Measurements from ENCODE around the gene MAST4. TPM values are rescaled to one million over a fixed set of nuclear protein-coding genes. Genes with fewer than 3 reads are reported as not detected.

The MAST4 gene
- total RNA-seq, 1 donor from 2014 or later: 52.6 TPM

DNA sequence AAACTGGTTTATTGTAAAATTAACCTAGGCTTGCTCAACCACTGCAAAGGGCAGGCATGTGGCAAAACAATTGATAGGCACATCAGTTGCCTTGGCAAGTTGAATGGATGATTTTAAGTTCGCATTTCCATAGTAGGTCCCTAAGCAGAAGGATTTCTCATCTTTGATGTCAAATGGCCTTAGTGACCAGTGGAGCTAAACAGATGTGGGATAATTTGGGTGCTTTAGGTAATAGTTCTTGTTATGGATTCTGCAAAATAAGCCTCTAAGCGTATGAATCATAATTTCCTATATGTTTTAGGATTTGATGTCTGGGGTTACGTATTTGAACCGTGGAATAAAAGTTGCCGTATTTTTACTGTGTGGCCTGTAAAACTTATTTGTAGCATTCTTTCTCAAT, 418.0 kb downstream of the MAST4 start:
- TF ChIP-seq, protein P1, sequence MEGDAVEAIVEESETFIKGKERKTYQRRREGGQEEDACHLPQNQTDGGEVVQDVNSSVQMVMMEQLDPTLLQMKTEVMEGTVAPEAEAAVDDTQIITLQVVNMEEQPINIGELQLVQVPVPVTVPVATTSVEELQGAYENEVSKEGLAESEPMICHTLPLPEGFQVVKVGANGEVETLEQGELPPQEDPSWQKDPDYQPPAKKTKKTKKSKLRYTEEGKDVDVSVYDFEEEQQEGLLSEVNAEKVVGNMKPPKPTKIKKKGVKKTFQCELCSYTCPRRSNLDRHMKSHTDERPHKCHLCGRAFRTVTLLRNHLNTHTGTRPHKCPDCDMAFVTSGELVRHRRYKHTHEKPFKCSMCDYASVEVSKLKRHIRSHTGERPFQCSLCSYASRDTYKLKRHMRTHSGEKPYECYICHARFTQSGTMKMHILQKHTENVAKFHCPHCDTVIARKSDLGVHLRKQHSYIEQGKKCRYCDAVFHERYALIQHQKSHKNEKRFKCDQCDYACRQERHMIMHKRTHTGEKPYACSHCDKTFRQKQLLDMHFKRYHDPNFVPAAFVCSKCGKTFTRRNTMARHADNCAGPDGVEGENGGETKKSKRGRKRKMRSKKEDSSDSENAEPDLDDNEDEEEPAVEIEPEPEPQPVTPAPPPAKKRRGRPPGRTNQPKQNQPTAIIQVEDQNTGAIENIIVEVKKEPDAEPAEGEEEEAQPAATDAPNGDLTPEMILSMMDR (IDR thresholded peaks at IDR 0.05): no peak
- Histone ChIP-seq H3K4me1 (peaks cover 34% of the 10 kb centered on the region), H3K27ac (peak overlapping the region; percentile 71), H3K4me3 (no peak overlapping the region), H3K9me3 (no peaks in the 10 kb centered on the region), H3K36me3 (no peaks in the 10 kb centered on the region), H3K27me3 (no peaks in the 10 kb centered on the region)
- intact Hi-C loops (cut with DNase I): no loop called here
- no peak for ATAC-seq
- DNase-seq: no peak

DNA sequence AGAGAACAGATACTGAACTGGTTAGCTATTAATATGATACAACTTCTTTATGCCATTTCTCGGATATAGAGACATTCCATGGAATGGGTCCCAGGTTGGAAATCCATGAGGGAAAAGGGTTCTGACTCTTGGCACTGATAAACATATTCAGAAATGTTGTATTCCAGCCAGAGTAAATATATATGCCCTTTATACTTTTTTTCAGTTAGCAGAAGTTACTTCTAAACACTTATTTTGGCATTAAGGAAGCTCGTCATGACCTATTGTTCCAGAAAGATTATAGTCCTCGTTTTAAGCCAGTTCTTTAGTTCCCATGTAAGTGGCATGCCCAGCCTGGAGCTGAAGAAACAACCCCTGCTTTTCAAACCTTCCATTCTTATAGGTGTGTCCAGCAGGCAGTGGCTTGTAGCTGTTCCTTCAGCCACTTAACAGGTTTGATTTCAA, 418.8 kb downstream of the MAST4 start:
- H3K36me3 ChIP-seq: no peaks in the 10 kb centered on the region
- H3K9me3 ChIP-seq: no peaks in the 10 kb centered on the region
- H3K4me1 ChIP-seq: peaks cover 42% of the 10 kb centered on the region
- peak overlapping the region; percentile 41 for H3K4me3 ChIP-seq
- intact Hi-C loops (cut with DNase I): no loop called here
- TF ChIP-seq, protein P1 (IDR thresholded peaks at IDR 0.05): no peak
- H3K27ac ChIP-seq: peak overlapping the region; percentile 71
- no peaks in the 10 kb centered on the region for H3K27me3 ChIP-seq
- ATAC-seq: peak; percentile 41
- no peak for DNase-seq

DNA sequence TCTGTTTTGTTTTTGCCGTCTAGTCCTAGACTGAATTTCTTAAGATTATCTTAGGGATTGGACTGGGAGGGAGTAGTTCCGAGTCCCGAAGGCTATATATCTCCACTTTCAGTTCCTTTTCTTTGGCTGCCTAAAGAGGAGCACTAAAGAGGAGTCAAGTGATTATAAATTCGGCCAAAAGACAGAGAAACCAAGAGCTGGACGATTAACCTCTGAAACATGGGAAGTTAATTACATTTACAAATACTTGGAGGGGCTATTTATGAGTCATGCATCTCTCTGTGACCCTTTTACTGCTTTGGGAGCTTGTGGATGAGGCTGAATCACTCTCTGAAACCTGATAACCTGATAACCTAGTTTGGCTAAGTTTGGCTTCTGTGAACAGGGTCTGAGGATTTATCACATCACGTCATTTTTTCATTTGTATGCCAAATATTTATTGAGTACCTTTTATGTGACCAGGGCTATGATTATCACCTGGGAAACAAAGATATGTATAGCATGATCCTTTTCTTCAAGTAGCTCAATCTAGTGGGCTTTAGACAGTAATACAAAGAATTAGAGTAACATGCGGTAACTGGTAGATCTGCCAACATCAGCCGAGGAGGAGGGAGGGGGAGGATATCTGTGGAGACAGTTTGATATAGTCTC, 419.5 kb downstream of the MAST4 start:
- Histone ChIP-seq H3K9me3 (no peaks in the 10 kb centered on the region), H3K4me3 (peak overlapping the region; percentile 41), H3K27ac (peak overlapping the region; percentile 71), H3K36me3 (no peaks in the 10 kb centered on the region), H3K27me3 (no peaks in the 10 kb centered on the region), H3K4me1 (peaks cover 47% of the 10 kb centered on the region)
- intact Hi-C loops (cut with DNase I): no loop called here
- TF ChIP-seq, protein P1 (IDR thresholded peaks at IDR 0.05): no peak
- ATAC-seq (peak; percentile 54), DNase-seq (no peak)

DNA sequence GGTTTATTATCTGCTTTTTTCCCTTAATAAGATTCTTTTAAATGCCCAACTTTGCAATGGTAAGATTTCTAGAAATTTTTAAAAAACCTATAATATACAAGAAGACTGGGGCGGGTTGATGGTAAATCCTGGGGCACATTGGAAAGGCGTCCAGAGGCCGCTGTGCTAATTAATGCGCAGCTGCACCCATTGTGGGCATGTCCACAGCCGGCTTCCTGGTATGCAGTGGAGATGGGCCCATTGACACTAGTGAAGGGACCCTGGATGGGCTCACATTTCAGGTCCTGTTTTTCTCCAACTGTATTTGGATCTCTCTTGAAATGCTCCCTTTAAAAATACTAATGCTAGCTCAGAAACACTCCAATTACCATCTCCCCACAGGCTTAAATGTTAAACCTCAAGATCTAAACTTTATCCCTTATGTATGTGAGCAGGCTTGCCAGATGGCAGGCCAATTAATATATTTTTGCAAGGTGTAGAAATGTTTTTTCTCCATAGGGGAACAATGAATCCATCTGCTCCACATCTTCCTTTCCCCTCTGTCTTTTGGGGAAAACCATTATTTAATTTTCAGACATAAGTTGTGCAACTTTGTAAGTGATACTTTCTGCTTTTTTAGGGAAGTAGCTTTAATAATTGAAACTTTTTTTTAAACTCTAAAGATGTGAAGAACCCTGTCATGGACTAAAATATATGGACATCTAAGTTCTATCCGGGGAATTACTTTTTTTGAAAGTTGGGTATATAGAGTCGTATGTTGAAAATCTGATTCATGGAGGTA, 423.1 kb downstream of the MAST4 start:
- ATAC-seq (no peak), DNase-seq (no peak)
- TF ChIP-seq, protein P1 (IDR thresholded peaks at IDR 0.05): no peak
- Histone ChIP-seq H3K27ac (no peak overlapping the region), H3K9me3 (no peaks in the 10 kb centered on the region), H3K27me3 (no peaks in the 10 kb centered on the region), H3K4me3 (no peak overlapping the region), H3K36me3 (no peaks in the 10 kb centered on the region), H3K4me1 (peaks cover 45% of the 10 kb centered on the region)
- intact Hi-C loops (cut with DNase I): no loop called here

GRCh38 chr5:67020096-67020615, 424.0 kb downstream of the MAST4 start:
- Histone ChIP-seq H3K36me3 (no peaks in the 10 kb centered on the region), H3K9me3 (no peaks in the 10 kb centered on the region), H3K4me1 (peaks cover 37% of the 10 kb centered on the region), H3K27ac (no peak overlapping the region), H3K27me3 (no peaks in the 10 kb centered on the region), H3K4me3 (no peak overlapping the region)
- no peak for ATAC-seq
- DNase-seq: no peak
- TF ChIP-seq, protein P1 (IDR thresholded peaks at IDR 0.05): no peak
- intact Hi-C loops (cut with DNase I): no loop called here
